Karpas-422 (cell line): Measurements from ENCODE around the gene CDK17. TPM values are rescaled to one million over a fixed set of nuclear protein-coding genes. Genes with fewer than 3 reads are reported as not detected.
"Not testable (repeated sequence)": the region's sequence is repeated elsewhere in the genome, so short reads cannot be mapped to it uniquely, and the experiment has no call there.

Experiments used
- DNase-seq: peaks from one replicate; pipeline ENCODE4 v3.0.0-alpha.2; 2015
- H2AFZ ChIP-seq: fragments of 200-600 bp; sonication (generic); 2 replicates; pipeline ENCODE4 v1.6.1; 2014; ENCODE audit warnings: antibody characterized with exemption, low read length, mixed read lengths
- H3K27ac ChIP-seq: fragments of 200-600 bp; sonication (generic); 2 replicates; pipeline ENCODE4 v1.5.1; 2014; ENCODE audit warnings: mild to moderate bottlenecking, low read length, moderate library complexity
- H3K27me3 ChIP-seq: fragments of 200-600 bp; sonication (generic); 2 replicates; pipeline ENCODE4 v1.6.1; 2014; ENCODE audit warnings: low read length, mixed read lengths
- H3K36me3 ChIP-seq: fragments of 200-600 bp; sonication (generic); 2 replicates; pipeline ENCODE4 v1.6.1; 2014; ENCODE audit warnings: low read length, mixed read lengths; ENCODE audit not compliant: insufficient read depth
- H3K4me1 ChIP-seq: fragments of 200-600 bp; sonication (generic); 2 replicates; pipeline ENCODE4 v1.6.1; 2014; ENCODE audit warnings: mild to moderate bottlenecking, low read length, mixed read lengths
- H3K4me2 ChIP-seq: fragments of 200-600 bp; sonication (generic); 2 replicates; pipeline ENCODE4 v1.6.1; 2014; ENCODE audit warnings: low read length, low read depth, mild to moderate bottlenecking; ENCODE audit not compliant: poor library complexity, severe bottlenecking
- H3K4me3 ChIP-seq: fragments of 200-600 bp; sonication (generic); 2 replicates; pipeline ENCODE4 v1.5.1; 2014; ENCODE audit warnings: mild to moderate bottlenecking, antibody characterized with exemption, low read length, mixed read lengths
- H3K79me2 ChIP-seq: fragments of 200-600 bp; sonication (generic); 2 replicates; pipeline ENCODE4 v1.6.1; 2014; ENCODE audit warnings: mild to moderate bottlenecking, low read length, mixed read lengths
- H3K9ac ChIP-seq: fragments of 200-600 bp; sonication (generic); 2 replicates; pipeline ENCODE4 v1.6.0; 2014; ENCODE audit warnings: low read length
- H3K9me2 ChIP-seq: fragments of 200-600 bp; sonication (generic), shearing (Covaris generic); replicated peaks from 2 replicates; pipeline ENCODE4 v1.6.0; 2014; ENCODE audit warnings: mild to moderate bottlenecking, low read length, moderate library complexity; ENCODE audit not compliant: insufficient read depth
- H3K9me3 ChIP-seq: fragments of 300-700, 200-600 bp; sonication (generic); 2 replicates; pipeline ENCODE4 v1.6.1; 2014; ENCODE audit warnings: low read length, mixed read lengths
- H4K20me1 ChIP-seq: fragments of 200-600 bp; sonication (generic); 2 replicates; pipeline ENCODE4 v1.6.1; 2014; ENCODE audit warnings: mild to moderate bottlenecking, antibody characterized with exemption, low read length, low read depth; ENCODE audit not compliant: insufficient read depth
- total RNA-seq: library from RNA; depleted of rRNA; stranded (reverse); fragments of >200 nt; shearing (Covaris generic); gene quantifications from 2 replicates; pipeline ENCODE4 v1.2.3, GENCODE V29; 2014; ENCODE audit warnings: low replicate concordance

The CDK17 gene
- total RNA-seq, 1 experiment from 2014 or later, result 71.2 TPM

DNA sequence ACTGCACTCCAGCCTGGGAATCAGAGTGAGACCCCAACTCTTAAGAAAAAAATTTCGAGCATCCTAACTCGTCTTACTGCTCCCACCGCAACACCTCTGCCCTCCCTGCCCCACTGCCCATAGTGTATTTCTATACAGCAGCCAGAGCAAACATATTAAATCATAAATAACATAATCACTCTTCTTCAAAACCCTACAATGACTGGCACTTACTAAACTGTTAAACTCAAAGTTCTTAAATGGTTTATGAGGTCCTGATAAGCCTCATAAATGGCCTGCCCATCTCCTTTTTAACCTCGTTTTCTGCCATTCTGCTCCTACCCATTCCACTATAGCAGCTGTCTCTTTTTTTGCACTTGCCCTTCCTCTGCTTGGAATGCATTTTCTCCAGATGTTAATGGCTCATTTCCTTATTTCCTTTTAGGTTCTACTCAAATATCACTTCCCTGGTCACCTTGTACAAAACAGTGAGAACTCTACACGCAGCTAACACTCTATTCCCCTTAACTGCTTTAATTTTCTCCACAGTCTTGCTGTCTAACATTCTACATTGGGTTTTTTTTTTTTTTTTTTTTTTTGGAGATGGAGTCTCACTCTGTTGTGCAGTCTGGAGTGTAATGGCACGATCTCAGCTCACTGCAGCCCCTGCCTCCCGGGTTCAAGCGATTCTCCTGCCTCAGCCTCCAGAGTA is 45.2 kb downstream of the CDK17 start:
- no peak for DNase-seq
- Histone ChIP-seq H2AFZ (no peak overlapping the region), H3K27ac (peak overlapping the region; percentile 91), H4K20me1 (no peaks in the 10 kb centered on the region), H3K4me1 (peaks cover 82% of the 10 kb centered on the region), H3K9me3 (no peaks in the 10 kb centered on the region), H3K9me2 (no peaks in the 10 kb centered on the region), H3K4me2 (peak overlapping the region; percentile 44), H3K36me3 (no peaks in the 10 kb centered on the region), H3K4me3 (no peak overlapping the region), H3K27me3 (no peaks in the 10 kb centered on the region), H3K79me2 (peaks cover 92% of the 10 kb centered on the region), H3K9ac (no peak overlapping the region)

DNA sequence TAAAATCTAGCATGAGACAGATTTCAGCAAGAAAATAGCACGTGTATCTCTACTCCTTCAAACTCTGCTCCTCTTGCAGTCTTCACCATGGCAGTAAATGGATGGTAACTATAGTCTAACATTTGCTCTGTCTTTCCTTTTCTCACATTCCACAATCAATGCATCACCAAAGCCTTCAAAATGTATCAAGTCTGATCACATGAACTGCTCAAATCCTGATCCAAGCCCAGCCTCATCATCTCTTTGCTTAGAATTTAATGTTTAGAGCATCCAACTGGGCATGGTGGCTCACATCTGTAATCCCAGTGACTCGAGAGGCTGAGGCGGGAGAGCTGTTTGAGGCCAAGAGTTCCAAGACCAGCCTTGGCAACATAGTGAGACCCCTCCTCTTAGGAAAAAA is 45.9 kb downstream of the CDK17 start:
- Histone ChIP-seq H3K4me1 (peaks cover 83% of the 10 kb centered on the region), H4K20me1 (no peaks in the 10 kb centered on the region), H3K9me2 (no peaks in the 10 kb centered on the region), H3K27ac (peak overlapping the region; percentile 91), H3K36me3 (no peaks in the 10 kb centered on the region), H3K9me3 (no peaks in the 10 kb centered on the region), H3K9ac (peak overlapping the region; percentile 7; the same call in 1 of the 2 replicates), H2AFZ (no peak overlapping the region), H3K4me3 (no peak overlapping the region), H3K27me3 (no peaks in the 10 kb centered on the region), H3K79me2 (peaks cover 92% of the 10 kb centered on the region), H3K4me2 (peak overlapping the region; percentile 44)
- no peak for DNase-seq

- Histone ChIP-seq H4K20me1 (no peaks in the 10 kb centered on the region), H2AFZ (no peak overlapping the region), H3K9ac (peak overlapping the region; percentile 20), H3K27ac (peak overlapping the region; percentile 91), H3K4me3 (peak overlapping the region; percentile 12; the same call in 1 of the 2 replicates), H3K9me2 (no peaks in the 10 kb centered on the region), H3K79me2 (peaks cover 99% of the 10 kb centered on the region), H3K4me2 (peak overlapping the region; percentile 44), H3K4me1 (peaks cover 77% of the 10 kb centered on the region), H3K9me3 (no peaks in the 10 kb centered on the region), H3K27me3 (no peaks in the 10 kb centered on the region), H3K36me3 (no peaks in the 10 kb centered on the region)
- DNase-seq, result no peak
These were observed 47.9 kb downstream of the CDK17 start for GRCh38 chr12:96352161-96352835.

- H3K4me3 ChIP-seq, result no peak overlapping the region
- no peaks in the 10 kb centered on the region for H3K9me3 ChIP-seq
- H3K27me3 ChIP-seq, result no peaks in the 10 kb centered on the region
- no peak overlapping the region for H3K27ac ChIP-seq
- peaks cover 97% of the 10 kb centered on the region for H3K79me2 ChIP-seq
- H4K20me1 ChIP-seq, result no peaks in the 10 kb centered on the region
- DNase-seq, result no peak
- no peak overlapping the region for H3K4me2 ChIP-seq
- H3K9me2 ChIP-seq, result no peaks in the 10 kb centered on the region
- H3K4me1 ChIP-seq, result peaks cover 71% of the 10 kb centered on the region
- H3K9ac ChIP-seq, result no peak overlapping the region
- H2AFZ ChIP-seq, result no peak overlapping the region
- no peaks in the 10 kb centered on the region; the same call in 1 of the 2 replicates for H3K36me3 ChIP-seq
These were observed 49.3 kb downstream of the CDK17 start for GRCh38 chr12:96350982-96351381.

DNA sequence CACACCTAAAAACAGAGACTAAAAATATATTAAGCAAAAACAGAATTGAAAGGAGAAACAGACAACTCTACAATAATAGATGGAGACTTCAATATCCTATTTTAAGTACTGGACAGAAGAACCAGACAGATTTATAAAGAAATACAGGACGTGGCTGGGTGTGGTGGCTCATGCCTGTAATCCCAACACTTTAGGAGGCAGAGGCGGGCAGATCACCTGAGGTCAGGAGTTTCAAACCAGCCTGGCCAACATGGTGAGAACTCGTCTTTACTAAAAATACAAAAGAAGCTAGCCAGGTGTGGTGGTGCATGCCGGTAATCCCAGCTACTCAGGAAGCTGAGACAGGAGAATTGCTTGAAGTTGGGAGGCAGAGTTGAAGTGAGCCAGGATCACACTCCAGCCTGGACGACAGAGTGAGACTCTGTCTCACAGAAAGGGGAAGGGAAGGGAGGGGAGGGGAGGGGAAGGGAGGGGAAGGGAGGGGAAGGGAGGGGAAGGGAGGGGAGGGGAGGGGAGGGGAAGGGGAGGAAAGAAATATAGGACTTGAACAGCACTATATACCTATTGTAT is 53.0 kb downstream of the CDK17 start:
- Histone ChIP-seq H4K20me1 (no peaks in the 10 kb centered on the region), H3K79me2 (peaks cover 97% of the 10 kb centered on the region), H3K27ac (0 out of 2 replicates have a peak overlapping the region, but pooled peaks have one; percentile 20), H3K4me1 (peaks cover 43% of the 10 kb centered on the region), H3K27me3 (no peaks in the 10 kb centered on the region), H3K9me2 (no peaks in the 10 kb centered on the region), H3K9ac (no peak overlapping the region), H2AFZ (no peak overlapping the region), H3K4me3 (no peak overlapping the region), H3K36me3 (peaks cover 3% of the 10 kb centered on the region; the same call in 1 of the 2 replicates), H3K9me3 (0 out of 2 replicates have a peak, but pooled peaks cover 10% of the 10 kb centered on the region), H3K4me2 (peak overlapping the region; percentile 39)
- no peak for DNase-seq

GRCh38 chr12:96346716-96347115 is 53.5 kb downstream of the CDK17 start:
- H3K9me3 ChIP-seq, result 0 out of 2 replicates have a peak, but pooled peaks cover 10% of the 10 kb centered on the region
- H3K27ac ChIP-seq, result 0 out of 2 replicates have a peak overlapping the region, but pooled peaks have one; percentile 20
- H3K79me2 ChIP-seq, result peaks cover 97% of the 10 kb centered on the region
- not testable (repeated sequence) for H3K4me3 ChIP-seq, H3K36me3 ChIP-seq, H3K27me3 ChIP-seq, H4K20me1 ChIP-seq, H3K9ac ChIP-seq, H3K9me2 ChIP-seq, DNase-seq, H2AFZ ChIP-seq
- peak overlapping the region; percentile 39 for H3K4me2 ChIP-seq
- peaks cover 38% of the 10 kb centered on the region for H3K4me1 ChIP-seq

DNA sequence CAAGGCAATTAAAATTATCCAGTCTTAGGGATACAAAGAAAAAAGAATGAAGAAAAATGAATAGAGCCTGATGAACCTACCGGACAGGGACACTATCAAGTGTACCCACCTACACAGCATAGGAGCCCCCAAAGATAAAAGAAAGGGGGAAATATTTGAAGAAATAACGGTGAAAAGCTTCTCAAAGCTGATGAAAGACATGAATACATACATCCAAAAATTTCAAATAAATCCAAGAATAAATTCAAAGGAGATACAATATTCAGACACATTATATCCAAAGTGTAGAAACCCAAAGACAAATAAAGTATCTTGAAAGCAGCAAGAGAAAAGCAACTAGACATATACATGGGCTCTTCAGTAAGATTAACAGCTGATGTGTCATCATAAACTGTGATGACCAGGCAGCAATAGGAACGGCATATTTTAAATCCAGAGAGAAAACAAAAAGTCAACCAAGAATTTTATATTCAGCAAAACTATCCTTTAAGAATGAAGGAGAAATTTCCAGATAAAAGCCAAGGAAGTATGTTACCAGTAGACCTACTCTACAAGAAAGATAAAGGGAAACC is 56.0 kb downstream of the CDK17 start:
- Histone ChIP-seq H3K36me3 (peaks cover 3% of the 10 kb centered on the region; the same call in 1 of the 2 replicates), H3K9me2 (no peaks in the 10 kb centered on the region), H3K9ac (no peak overlapping the region), H3K4me2 (no peak overlapping the region), H3K27ac (peak overlapping the region; percentile 49), H4K20me1 (no peaks in the 10 kb centered on the region), H3K79me2 (peaks cover 92% of the 10 kb centered on the region), H3K4me3 (no peak overlapping the region), H3K27me3 (no peaks in the 10 kb centered on the region), H3K9me3 (peaks cover 10% of the 10 kb centered on the region; the same call in 1 of the 2 replicates), H2AFZ (no peak overlapping the region), H3K4me1 (peaks cover 24% of the 10 kb centered on the region)
- no peak for DNase-seq
